Erythroblast (primary cell): Measurements from ENCODE around the gene PTPRN2.
"Not testable (repeated sequence)": the region's sequence is repeated elsewhere in the genome, so short reads cannot be mapped to it uniquely, and the experiment has no call there.

Source experiments
- DNase-seq, 2 experiments: peaks; one replicate each; lab custom pipeline; 2025; lab: John Stamatoyannopoulos, UW
- GATA1 ChIP-seq: IDR thresholded peaks from 2 replicates; pipeline ENCODE4 v1.6.1; 2011; ENCODE audit warnings: low read depth, mild to moderate bottlenecking, control low read depth, low read length, moderate library complexity
- POLR2A ChIP-seq: IDR thresholded peaks from 2 replicates; pipeline ENCODE4 v1.6.1; 2011; ENCODE audit warnings: mild to moderate bottlenecking, low read length

The PTPRN2 gene

DNA sequence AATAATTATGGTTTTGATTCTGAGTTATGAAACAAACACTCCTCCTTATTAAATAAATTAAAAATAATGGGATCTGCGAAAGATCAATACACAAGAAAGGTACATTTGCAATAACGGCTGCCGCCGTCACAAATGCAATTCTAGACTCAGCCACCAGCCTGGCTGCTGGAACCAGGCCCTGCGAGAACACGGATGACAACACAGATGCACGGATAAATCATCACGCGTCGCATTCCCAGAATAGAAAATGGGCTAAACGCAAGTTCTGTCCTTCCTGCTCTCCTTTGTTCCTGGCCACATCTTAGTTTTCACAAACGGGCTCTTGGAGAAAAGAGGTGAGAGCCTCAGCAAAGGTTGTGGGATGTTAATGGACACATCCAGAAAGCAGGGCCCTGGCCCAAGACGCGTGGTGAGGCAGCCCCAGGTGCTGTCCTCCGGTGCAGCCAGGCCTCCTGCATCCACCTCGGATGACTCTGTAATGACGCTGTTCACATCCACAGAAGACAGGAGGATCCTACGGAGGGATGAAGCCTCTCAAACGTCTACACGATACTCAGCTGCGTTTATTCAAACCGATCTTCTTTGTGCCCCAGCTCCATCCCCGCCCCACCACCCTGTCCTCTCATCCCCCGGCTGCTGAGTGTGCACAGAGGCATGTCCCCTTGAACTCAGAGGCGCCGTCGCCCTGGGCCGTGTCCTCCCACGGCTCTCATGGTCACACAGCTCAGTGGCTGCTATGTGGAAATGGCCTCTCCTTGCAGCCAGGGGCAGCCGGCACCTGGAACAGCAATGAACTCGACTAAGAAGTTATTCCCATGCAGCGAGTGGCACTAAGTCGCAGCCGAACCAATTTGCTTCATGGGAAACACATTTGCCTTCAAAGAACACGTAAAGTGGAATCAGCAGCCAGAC is 197.9 kb downstream of the PTPRN2 start:
- TF ChIP-seq GATA1 (no peak), POLR2A (no peak)
- DNase-seq: no peak

DNA sequence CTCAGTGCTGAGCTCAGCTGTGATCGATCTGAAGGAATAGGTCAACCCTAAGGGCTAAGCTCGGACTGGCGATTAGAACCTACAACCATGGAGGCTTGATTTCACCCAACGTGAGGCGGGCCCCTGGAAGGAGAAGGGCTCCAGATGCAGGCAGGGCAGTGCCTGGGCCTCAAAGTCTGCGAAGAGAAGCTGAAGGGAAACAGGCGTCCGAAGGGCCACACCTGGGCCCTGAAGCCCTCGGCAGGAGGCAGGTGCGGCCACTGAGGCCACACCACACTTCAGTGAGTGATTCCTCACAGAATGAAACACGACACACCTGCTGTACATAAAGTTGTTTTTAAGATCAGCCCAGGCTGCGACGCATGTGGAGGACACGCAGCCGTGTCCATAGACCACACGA is 198.7 kb downstream of the PTPRN2 start:
- no peak for DNase-seq
- TF ChIP-seq GATA1: no peak
- TF ChIP-seq POLR2A: no peak

DNA sequence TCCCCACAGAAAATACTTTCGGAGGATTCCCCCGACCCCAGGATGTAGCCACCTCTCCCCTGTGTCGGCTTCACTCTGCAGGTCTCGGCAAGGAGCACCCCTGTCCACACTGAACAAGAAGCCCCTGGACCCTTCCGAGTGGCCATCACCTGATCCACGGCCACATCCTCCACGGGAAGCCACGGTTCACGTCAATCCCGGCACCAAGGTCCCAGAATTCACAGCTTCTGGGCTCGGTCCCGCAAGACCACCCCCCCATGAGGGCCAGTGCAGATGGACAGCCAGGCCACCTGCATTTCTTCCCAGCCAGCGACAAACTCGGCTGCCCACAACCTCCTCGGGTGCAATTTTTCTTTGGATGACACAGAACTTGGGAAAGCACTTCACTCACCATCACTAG is 199.6 kb downstream of the PTPRN2 start:
- TF ChIP-seq GATA1: no peak
- no peak for TF ChIP-seq POLR2A
- DNase-seq: no peak

DNA sequence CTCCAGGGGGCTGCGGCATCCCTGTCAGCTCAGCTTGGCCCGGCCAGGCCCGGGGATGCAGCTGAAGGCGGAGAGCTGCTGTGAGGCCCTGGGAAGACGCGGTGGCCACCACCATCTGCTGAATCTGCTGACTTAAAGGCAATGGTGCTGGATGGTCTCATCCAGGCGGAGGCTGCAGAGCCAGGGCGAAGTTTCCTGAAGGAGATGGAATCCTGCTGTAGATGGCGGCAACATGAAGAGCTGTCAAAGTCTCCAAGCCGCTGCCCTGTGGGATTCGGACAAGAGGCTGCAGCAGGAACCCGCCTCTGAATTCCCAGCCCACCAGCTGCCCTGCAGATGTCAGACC is 200.1 kb downstream of the PTPRN2 start:
- no peak for DNase-seq
- TF ChIP-seq POLR2A (no peak), GATA1 (no peak)

DNA sequence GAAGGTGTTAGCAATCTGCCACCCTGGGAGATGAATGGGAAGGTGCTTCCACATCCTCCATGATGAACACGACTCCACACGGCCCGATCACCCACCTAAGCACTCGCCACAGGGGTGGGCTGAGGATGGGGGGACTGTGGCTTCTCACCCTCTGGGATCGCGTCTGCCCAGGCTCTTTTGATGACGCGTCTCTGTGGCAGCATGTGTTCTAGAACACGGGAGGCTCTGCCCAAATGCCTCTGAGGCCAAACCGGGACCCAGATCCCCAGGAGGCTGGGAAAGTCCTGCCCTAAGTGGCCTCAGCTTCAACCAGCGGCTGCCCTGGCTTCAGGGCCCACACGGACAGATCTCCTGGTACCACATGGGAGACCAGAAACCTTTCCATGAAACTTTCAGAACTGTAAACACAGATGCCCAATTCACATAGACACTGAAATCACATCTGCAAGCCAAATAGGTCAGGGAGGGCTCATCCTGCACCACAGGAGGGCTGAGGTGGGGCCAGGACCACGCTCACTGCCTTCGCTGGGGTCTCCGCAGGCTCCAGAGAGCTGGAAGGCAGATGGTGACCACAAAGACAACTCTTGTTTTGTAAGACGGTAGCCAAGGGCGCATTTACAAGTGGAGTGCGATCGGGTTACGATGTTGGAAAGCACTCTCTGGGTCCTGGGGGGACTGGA is 200.6 kb downstream of the PTPRN2 start:
- TF ChIP-seq GATA1: no peak
- no peak for DNase-seq

DNA sequence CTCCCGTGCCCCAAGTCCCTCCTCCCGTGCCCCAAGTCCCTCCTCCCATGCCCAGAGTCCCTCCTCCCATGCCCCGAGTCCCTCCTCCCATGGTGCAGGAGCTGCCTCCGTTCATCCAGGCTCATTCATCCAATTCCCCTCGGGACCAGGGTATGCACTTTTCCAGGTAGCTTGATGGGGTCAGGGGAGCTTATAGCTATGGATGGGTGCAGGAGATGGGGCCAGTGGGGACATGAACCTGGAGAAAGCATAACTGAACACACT is 201.3 kb downstream of the PTPRN2 start:
- TF ChIP-seq GATA1: no peak
- TF ChIP-seq POLR2A: no peak

DNA sequence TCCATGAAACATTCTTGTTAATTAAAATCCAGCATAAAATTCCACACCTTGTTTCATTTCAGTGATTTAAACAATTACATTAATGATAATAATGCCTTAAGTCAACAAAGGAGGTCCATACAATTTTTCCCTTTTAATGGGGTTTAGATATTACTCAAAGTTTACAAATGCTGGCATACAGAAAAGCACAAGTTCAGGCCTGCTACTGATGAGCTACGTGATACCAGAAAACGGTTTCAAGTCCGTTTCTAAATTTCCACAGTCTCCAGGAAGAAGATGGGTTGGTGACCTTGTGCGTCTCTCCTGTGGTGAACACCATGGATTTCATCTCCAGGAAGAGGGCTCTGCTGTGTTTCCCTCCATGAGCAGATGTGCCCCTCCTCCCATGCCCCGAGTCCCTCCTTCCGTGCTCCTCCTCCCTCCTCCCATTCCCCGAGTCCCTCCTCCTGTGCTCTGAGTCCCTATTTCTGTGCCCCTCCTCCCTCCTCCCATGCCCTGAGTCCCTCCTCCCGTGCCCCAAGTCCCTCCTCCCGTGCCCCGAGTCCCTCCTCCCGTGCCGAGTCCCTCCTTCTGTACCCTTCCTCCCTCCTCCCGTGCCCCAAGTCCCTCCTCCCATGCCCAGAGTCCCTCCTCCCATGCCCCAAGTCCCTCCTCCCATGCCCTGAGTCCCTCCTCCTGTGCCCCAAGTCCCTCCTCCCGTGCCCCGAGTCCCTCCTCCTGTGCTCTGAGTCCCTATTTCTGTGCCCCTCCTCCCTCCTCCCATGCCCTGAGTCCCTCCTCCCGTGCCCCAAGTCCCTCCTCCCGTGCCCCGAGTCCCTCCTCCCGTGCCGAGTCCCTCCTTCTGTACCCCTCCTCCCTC is 201.9 kb downstream of the PTPRN2 start:
- DNase-seq: not testable (repeated sequence)

More for the DNA sequence above, 201.3 kb downstream of the PTPRN2 start:
- no peak for DNase-seq

DNA sequence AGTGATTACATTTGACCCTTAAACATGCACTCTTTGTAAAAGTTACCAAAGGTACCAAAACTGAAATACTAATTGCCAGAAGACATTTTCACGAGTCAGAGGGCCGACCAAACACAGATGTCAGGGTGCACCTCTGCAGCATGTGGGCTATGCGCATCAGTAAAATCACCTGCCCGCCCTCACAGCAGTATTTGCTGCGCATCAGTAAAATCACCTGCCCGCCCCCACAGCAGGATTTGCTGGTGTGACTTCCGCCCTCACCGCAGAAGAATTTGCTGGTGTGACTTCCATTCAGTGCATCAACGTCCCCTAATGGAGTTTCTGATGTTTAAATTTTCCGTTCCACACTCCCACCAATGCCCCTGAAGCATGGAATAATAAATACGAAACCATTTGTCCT is 202.9 kb downstream of the PTPRN2 start:
- DNase-seq: no peak
- TF ChIP-seq POLR2A (no peak), GATA1 (no peak)

DNA sequence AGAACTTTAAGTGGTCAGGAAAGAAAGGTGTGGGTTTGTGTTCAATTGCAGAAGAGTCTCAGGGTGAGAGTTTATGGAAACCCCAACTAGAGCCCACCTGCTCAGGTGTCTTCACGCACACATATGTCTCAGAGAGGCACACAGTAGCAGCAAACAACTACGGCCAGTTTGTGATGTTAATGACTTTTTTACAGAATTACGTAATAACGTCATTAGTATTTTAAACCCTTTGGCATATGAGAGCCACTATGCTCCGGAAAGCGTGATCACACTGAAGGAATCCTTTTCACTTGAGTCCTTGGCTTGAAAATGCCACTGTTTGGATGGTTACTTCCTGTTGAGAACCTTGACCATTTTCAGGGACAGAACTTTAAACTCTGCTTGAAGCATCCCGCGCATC is 204.0 kb downstream of the PTPRN2 start:
- TF ChIP-seq POLR2A: no peak
- no peak for TF ChIP-seq GATA1
- no peak for DNase-seq

DNA sequence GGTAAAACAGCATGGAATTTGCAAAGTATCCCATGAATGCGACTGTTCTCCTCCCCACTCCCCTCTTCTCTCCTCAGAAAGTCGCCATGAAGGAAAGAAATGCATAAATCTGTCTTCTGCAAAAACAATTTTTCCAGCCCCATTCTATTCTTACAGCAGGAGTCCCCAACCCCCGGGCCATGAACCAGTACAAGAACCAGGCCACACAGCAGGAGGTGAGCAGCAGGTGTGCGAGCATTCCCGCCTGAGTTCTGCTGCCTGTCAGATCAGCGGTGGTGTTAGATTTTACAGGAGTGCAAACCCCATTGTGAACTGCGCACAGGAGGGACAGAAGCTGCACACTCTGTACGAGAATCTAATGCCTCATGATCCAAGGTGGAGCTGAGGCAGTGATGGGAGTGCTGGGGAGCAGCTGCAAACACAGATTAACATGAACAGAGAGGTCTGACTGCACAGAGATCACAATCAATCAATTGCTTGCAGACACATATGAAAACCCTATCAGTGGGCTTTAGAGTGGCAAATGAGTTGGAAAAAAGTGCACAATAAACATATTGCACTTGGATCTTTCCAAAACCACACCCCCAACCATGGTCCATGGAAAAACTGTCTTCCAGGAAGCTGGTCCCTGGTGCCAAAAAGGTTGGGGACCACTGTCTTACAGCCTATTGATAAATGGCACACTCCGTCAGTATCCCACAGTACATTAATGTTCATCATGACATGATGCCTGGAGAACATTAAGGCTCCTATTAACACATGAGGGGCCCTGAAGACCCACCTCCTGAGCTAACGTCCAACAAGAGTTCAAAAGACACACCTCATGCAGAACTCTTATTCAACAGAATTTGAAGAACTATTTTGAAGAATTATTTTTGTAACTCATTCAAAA is 205.0 kb downstream of the PTPRN2 start:
- no peak for DNase-seq
- TF ChIP-seq GATA1: no peak
- no peak for TF ChIP-seq POLR2A

DNA sequence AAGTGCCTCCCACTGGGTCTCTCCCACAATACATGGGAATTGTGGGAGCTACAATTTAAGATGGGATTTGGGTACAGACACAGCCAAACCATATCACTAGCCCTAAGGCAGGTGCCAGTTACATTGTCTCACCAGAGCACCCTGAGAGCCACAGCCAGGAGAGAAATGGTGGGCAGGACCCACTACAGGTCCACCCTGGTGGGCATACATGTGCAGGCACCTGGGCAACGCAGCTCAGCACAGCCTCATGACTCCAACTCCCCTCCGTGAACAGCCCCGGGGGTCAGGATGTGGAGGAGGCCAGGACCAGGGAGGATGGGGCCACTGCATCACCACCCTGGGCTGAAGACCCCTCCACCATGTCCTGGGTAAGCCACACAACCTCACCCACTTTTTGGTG is 205.7 kb downstream of the PTPRN2 start:
- TF ChIP-seq POLR2A (no peak), GATA1 (no peak)
- no peak for DNase-seq

DNA sequence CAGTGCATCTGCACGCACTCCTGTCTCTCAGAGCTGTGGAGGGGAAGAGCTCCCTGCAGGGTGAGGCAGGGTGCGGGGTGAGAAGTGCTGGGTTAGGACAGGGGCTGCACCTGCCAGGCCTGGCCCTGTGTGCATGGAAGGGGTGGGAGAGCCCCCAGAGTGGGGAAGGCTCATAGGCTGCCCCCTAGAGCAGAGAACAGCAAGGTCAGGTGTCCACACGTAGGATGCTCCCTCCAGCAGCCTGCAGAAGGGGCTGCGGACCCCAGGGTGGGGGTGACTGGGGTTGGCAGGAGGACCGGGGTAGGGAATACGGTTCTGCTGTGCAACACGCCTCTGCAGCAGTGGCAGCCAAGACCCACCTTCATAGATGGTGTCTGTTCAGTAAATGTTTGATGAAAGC is 208.6 kb downstream of the PTPRN2 start:
- no peak for DNase-seq
- TF ChIP-seq GATA1 (no peak), POLR2A (no peak)

DNA sequence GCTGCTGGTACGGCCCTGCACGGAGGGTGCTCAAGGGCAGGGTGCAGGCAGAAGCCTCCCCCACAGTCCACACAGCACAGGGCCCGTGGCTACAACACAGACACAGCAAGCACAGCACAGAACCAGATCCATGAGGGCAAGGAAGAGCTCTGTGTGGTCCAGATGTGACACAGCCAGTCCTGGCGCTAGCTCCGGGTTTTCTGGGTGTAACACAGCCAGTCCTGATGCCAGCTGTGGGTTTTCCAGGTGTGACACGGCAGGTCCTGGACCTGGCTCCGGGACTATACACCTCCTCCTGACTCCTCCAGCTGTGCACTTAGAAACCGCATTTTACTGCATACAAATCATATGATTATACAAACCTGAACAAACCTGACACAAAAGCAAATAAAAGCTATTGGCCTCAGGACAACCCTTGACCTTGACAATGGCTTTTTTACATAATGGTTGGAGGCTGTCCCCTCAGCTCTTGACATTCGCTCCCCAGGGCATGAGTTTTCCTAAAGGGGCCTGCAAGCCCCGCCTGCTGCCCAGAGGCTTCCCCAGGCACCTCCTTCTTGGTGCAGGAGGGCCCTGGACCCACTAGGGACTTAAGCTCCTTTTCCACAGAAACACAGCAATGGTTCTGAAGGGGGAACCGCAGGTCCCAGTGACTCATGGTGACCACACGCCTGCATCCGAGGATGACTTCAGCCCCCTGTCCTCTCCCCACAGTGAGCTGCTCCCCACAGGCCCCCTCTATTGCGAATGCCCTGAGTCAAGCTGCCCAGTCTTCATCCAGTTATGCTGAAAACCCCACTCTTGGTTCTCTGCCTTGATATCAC is 209.6 kb downstream of the PTPRN2 start:
- no peak for DNase-seq
- TF ChIP-seq POLR2A (no peak), GATA1 (no peak)

DNA sequence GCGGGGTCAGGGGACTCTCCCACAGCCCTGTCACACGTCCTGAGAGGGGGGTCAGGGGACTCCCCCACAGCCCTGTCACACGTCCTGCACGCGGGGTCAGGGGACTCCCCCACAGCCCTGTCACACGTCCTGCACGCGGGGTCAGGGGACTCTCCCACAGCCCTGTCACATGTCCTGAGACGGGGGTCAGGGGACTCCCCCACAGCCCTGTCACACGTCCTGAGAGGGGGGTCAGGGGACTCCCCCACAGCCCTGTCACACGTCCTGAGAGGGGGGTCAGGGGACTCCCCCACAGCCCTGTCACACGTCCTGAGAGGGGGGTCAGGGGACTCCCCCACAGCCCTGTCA is 210.8 kb downstream of the PTPRN2 start:
- DNase-seq: not testable (repeated sequence)

DNA sequence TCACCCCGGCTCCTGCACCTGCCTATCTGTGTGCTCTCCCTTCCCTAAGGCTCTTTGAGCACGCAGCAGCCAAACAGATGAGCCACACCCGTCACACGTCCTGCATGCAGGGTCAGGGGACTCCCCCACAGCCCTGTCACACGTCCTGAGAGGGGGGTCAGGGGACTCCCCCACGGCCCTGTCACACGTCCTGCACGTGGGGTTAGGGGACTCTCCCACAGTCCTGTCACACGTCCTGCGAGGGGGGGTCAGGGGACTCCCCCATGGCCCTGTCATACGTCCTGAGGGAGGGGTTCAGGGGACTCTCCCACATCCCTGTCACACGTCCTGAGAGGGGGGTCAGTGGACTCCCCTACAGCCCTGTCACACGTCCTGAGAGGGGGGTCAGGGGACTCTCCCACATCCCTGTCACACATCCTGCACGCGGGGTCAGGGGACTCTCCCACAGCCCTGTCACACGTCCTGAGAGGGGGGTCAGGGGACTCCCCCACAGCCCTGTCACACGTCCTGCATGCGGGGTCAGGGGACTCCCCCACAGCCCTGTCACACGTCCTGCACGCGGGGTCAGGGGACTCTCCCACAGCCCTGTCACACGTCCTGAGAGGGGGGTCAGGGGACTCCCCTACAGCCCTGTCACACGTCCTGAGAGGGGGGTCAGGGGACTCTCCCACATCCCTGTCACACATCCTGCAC is 211.3 kb downstream of the PTPRN2 start:
- not testable (repeated sequence) for DNase-seq
